ENCODE results near the gene CFAP141.

DNA sequence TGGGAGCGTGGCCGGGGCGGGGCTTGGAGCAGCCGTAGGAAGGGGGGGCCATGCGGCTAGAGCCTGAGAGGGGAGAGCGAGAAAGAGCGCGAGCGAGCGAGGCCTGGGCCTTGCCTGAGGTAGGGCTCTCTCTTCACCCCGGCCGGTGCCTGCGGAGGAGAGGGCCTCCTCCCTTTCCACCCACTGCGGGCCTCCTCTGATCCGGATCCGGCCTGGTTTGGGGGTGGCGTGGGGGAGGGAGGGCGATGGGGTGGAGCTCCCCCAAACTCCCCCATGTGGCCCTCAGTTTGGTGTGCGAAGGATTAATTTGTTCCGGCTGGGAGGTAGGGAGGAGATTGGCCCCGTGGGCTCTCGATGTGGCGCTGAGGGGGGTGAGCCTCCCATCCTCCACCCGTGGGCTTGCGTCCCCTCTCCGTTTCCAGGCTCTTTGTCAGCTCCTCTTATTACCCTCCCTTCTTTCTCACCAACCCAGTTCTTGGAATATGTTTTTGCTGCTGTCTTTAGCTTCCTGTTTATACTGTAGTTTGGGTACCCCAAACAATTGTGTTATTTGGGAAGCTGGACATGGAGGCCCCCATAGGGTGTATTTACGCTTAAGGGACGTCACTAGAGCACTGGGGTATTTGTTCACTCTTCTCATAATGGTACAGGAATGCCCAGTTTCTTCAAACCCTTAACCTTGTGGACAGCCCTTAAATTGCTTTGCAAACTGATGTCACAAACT, 15.3 kb upstream of the CFAP141 start:
- TF ChIP-seq EZH2 (IDR thresholded peaks at IDR 0.05; ENCODE audit: insufficient read depth, poor library complexity, severe bottlenecking) = no peak
- no peak for TF ChIP-seq EZH2phosphoT487 (IDR thresholded peaks at IDR 0.05; ENCODE audit: insufficient read depth, low read depth)
